Type B pancreatic cell (in vitro differentiated cells): ENCODE results near the gene FOXO4. TPM values are rescaled to one million over a fixed set of nuclear protein-coding genes. Genes with fewer than 3 reads are reported as not detected.

Experiments
- DNase-seq: peaks from one replicate; pipeline ENCODE4 v3.0.0; 2021; ENCODE audit warnings: mixed read lengths; ENCODE audit not compliant: unreplicated experiment; ENCODE audit errors: extremely low spot score
- H3K27ac Mint-ChIP-seq: 2 replicates; pipeline ENCODE4 v1.8.0; 2021; ENCODE audit warnings: mild to moderate bottlenecking, mixed read lengths
- H3K27me3 Mint-ChIP-seq: 2 replicates; pipeline ENCODE4 v1.8.0; 2021; ENCODE audit warnings: mixed read lengths
- H3K36me3 Mint-ChIP-seq: 2 replicates; pipeline ENCODE4 v1.8.0; 2021; ENCODE audit warnings: mixed read lengths
- H3K4me1 Mint-ChIP-seq: one replicate; pipeline ENCODE4 v1.8.0; 2021; ENCODE audit warnings: mixed read lengths; ENCODE audit not compliant: unreplicated experiment
- H3K4me3 Mint-ChIP-seq: 2 replicates; pipeline ENCODE4 v1.8.0; 2021; ENCODE audit warnings: mild to moderate bottlenecking, mixed read lengths
- H3K9me3 Mint-ChIP-seq: 2 replicates; pipeline ENCODE4 v1.8.0; 2021; ENCODE audit warnings: mixed read lengths
- CTCF ChIP-seq: fragments of 200-600 bp; sonication (generic); conservative IDR thresholded peaks from 2 replicates; pipeline ENCODE4 v1.5.0; 2021; ENCODE audit warnings: antibody characterized with exemption, mild to moderate bottlenecking
- total RNA-seq: library from RNA; stranded (reverse); gene quantifications from 2 replicates; pipeline ENCODE4 v1.2.1, GENCODE V29; 2021; ENCODE audit warnings: low replicate concordance

The FOXO4 gene
- total RNA-seq, 1 donor from 2014 or later = 18.8 TPM

GRCh38 chrX:71106427-71106826 lies 10.8 kb downstream of the FOXO4 start, which contains the start of gene CXorf65:
TSS of gene CXorf65 (minus strand) at chrX:71106740. CDS start at chrX:71106556, 184 bp downstream.
- Mint-ChIP-seq H3K4me3 (no peak within 1 kb of the TSS), H3K27me3 (no peaks in the 10 kb centered on the region), H3K27ac (no peak within 1 kb of the TSS), H3K36me3 (no peaks in the 10 kb centered on the region), H3K9me3 (no peaks in the 10 kb centered on the region), H3K4me1 (peaks cover 31% of the 10 kb centered on the region)
- no peak for DNase-seq
- TF ChIP-seq CTCF = no peak

- Mint-ChIP-seq H3K27me3 (no peaks in the 10 kb centered on the region), H3K9me3 (peaks cover 6% of the 10 kb centered on the region)
Observed at GRCh38 chrX:71107245-71107644, 11.6 kb downstream of the FOXO4 start.

GRCh38 chrX:71107762-71108360 lies 12.2 kb downstream of the FOXO4 start:
- no peak overlapping the region for H3K27ac Mint-ChIP-seq
- no peaks in the 10 kb centered on the region for H3K27me3 Mint-ChIP-seq
- DNase-seq = no peak
- peak overlapping the region; percentile 6 for H3K4me3 Mint-ChIP-seq
- peaks cover 25% of the 10 kb centered on the region for H3K4me1 Mint-ChIP-seq
- no peak for TF ChIP-seq CTCF
- H3K36me3 Mint-ChIP-seq = no peaks in the 10 kb centered on the region
- H3K9me3 Mint-ChIP-seq = peaks cover 7% of the 10 kb centered on the region

More at GRCh38 chrX:71107245-71107644, 11.6 kb downstream of the FOXO4 start:
- peaks cover 31% of the 10 kb centered on the region for H3K4me1 Mint-ChIP-seq
- no peak overlapping the region for H3K4me3 Mint-ChIP-seq
- no peak for TF ChIP-seq CTCF
- no peak overlapping the region for H3K27ac Mint-ChIP-seq
- H3K36me3 Mint-ChIP-seq = no peaks in the 10 kb centered on the region
- DNase-seq = no peak

GRCh38 chrX:71109051-71109450 lies 13.4 kb downstream of the FOXO4 start:
- DNase-seq = no peak
- Mint-ChIP-seq H3K4me1 (peaks cover 20% of the 10 kb centered on the region), H3K27ac (no peak overlapping the region), H3K9me3 (peaks cover 7% of the 10 kb centered on the region), H3K27me3 (no peaks in the 10 kb centered on the region), H3K36me3 (no peaks in the 10 kb centered on the region), H3K4me3 (no peak overlapping the region)
- TF ChIP-seq CTCF = no peak

- DNase-seq = no peak
- Mint-ChIP-seq H3K9me3 (peaks cover 7% of the 10 kb centered on the region), H3K36me3 (no peaks in the 10 kb centered on the region), H3K27me3 (no peaks in the 10 kb centered on the region), H3K4me1 (peaks cover 13% of the 10 kb centered on the region), H3K27ac (peak within 1 kb of the TSS; percentile 84), H3K4me3 (no peak within 1 kb of the TSS)
- TF ChIP-seq CTCF = no peak
Observed at GRCh38 chrX:71111141-71111843, 15.6 kb downstream of the FOXO4 start, which contains the start of gene IL2RG. TSS of gene IL2RG (minus strand) at chrX:71111577. CDS start at chrX:71111539, 38 bp downstream.
